Mesenchymal stem cell (in vitro differentiated cells and primary cell): Measurements from ENCODE around the gene CAPN9.
A peak's percentile ranks its signal among the peaks of the same experiment; 100 is the strongest.

Experiments
- DNase-seq: peaks from one replicate; pipeline ENCODE4 v3.0.0-alpha.2; 2013
- H2AFZ ChIP-seq: one replicate; pipeline ENCODE4 v1.6.1; 2013; ENCODE audit warnings: low read depth, mild to moderate bottlenecking, control low read depth, inconsistent platforms, low read length, moderate library complexity
- H2AK5ac ChIP-seq: 2 replicates; pipeline ENCODE4 v1.6.1; 2013; ENCODE audit warnings: low read length, moderate library complexity, mild to moderate bottlenecking, inconsistent platforms; ENCODE audit not compliant: severe bottlenecking
- H2BK120ac ChIP-seq: one replicate; pipeline ENCODE4 v1.6.1; 2013; ENCODE audit warnings: low read depth, mild to moderate bottlenecking, inconsistent platforms, low read length, moderate library complexity
- H2BK12ac ChIP-seq, 2 experiments: one replicate each; pipeline ENCODE4 v1.6.1; 2013; ENCODE audit warnings: inconsistent platforms in 2 of 2, low read length in 2 of 2, mild to moderate bottlenecking in 2 of 2, moderate library complexity in 2 of 2, control low read depth in 1 of 2
- H2BK15ac ChIP-seq: one replicate; pipeline ENCODE4 v1.6.1; 2013; ENCODE audit warnings: mild to moderate bottlenecking, low read depth, inconsistent platforms; ENCODE audit not compliant: poor library complexity, severe bottlenecking
- H2BK5ac ChIP-seq: 2 replicates; pipeline ENCODE4 v1.6.1; 2013; ENCODE audit warnings: low read depth, mild to moderate bottlenecking, low read length, control low read depth, inconsistent platforms; ENCODE audit not compliant: poor library complexity, severe bottlenecking
- H3K14ac ChIP-seq, 2 experiments: one replicate each; pipeline ENCODE4 v1.6.1; 2013; ENCODE audit warnings: inconsistent platforms in 2 of 2, low read length in 2 of 2, control low read depth in 1 of 2, mild to moderate bottlenecking in 1 of 2, moderate library complexity in 1 of 2
- H3K18ac ChIP-seq, 2 experiments: one replicate each; pipeline ENCODE4 v1.6.1; 2013; ENCODE audit warnings: inconsistent platforms in 2 of 2, low read length in 2 of 2, control low read depth in 1 of 2, low read depth in 1 of 2, mild to moderate bottlenecking in 1 of 2
- H3K23ac ChIP-seq, 2 experiments: one replicate each; pipeline ENCODE4 v1.6.1; 2013; ENCODE audit warnings: inconsistent platforms in 2 of 2, low read length in 2 of 2, mild to moderate bottlenecking in 2 of 2, moderate library complexity in 2 of 2, control low read depth in 1 of 2
- H3K27ac ChIP-seq: 2 replicates; pipeline ENCODE4 v1.5.1; 2013; ENCODE audit warnings: mild to moderate bottlenecking, moderate library complexity, low read length, control low read depth, inconsistent platforms; ENCODE audit not compliant: poor library complexity, severe bottlenecking
- H3K27me3 ChIP-seq, 2 experiments: 2 replicates each; pipeline versions ENCODE4 v1.6.1 to v1.7.0; 2013; ENCODE audit warnings: low read length in 2 of 2, mild to moderate bottlenecking in 2 of 2, moderate library complexity in 2 of 2, control low read depth in 1 of 2, inconsistent platforms in 1 of 2; ENCODE audit not compliant: control insufficient read depth in 1 of 2, insufficient read depth in 1 of 2
- H3K36me3 ChIP-seq, 2 experiments: 2 replicates each; pipeline versions ENCODE4 v1.6.1 to v1.7.0; 2013; ENCODE audit warnings: low read length in 2 of 2, control low read depth in 1 of 2, inconsistent platforms in 1 of 2, low read depth in 1 of 2, mild to moderate bottlenecking in 1 of 2; ENCODE audit not compliant: insufficient read depth in 2 of 2, control insufficient read depth in 1 of 2
- H3K4ac ChIP-seq, 2 experiments: one replicate each; pipeline ENCODE4 v1.6.1; 2013; ENCODE audit warnings: inconsistent platforms in 2 of 2, low read length in 2 of 2, mild to moderate bottlenecking in 2 of 2, moderate library complexity in 2 of 2, control low read depth in 1 of 2, low read depth in 1 of 2
- H3K4me1 ChIP-seq: 2 replicates; pipeline ENCODE4 v1.6.1; 2013; ENCODE audit warnings: low read depth, low read length, control low read depth; ENCODE audit not compliant: control insufficient read depth, insufficient read depth
- H3K4me2 ChIP-seq: 2 replicates; pipeline ENCODE4 v1.6.1; 2013; ENCODE audit warnings: low read length, mild to moderate bottlenecking, inconsistent platforms; ENCODE audit not compliant: poor library complexity, severe bottlenecking
- H3K4me3 ChIP-seq, 2 experiments: 2 replicates each; pipeline versions ENCODE4 v1.5.1 to v1.7.0; 2013; ENCODE audit warnings: low read length in 2 of 2, mild to moderate bottlenecking in 2 of 2, control low read depth in 1 of 2, low read depth in 1 of 2; ENCODE audit not compliant: insufficient read depth in 1 of 2
- H3K79me1 ChIP-seq: replicated peaks from 2 replicates; pipeline ENCODE4 v1.6.1; 2013; ENCODE audit warnings: mild to moderate bottlenecking, control low read depth, low read length, inconsistent platforms; ENCODE audit not compliant: poor library complexity, severe bottlenecking
- H3K9ac ChIP-seq: 2 replicates; pipeline ENCODE4 v1.7.0; 2013; ENCODE audit warnings: mild to moderate bottlenecking, low read length, moderate library complexity
- H3K9me3 ChIP-seq: 2 replicates; pipeline ENCODE4 v1.7.0; 2013; ENCODE audit warnings: mild to moderate bottlenecking, low read length; ENCODE audit not compliant: control insufficient read depth
- H4K8ac ChIP-seq: one replicate; pipeline ENCODE4 v1.6.1; 2013; ENCODE audit warnings: inconsistent platforms, mild to moderate bottlenecking, low read length, moderate library complexity
- H4K91ac ChIP-seq: one replicate; pipeline ENCODE4 v1.6.1; 2013; ENCODE audit warnings: mild to moderate bottlenecking, low read length, inconsistent platforms
- WGBS: methylation state at CpG from one replicate; pipeline ENCODE4 v1.1.7; 2013; ENCODE audit warnings: mixed read lengths; 5-methylcytosine and 5-hydroxymethylcytosine counted together

CAPN9 gene

DNA sequence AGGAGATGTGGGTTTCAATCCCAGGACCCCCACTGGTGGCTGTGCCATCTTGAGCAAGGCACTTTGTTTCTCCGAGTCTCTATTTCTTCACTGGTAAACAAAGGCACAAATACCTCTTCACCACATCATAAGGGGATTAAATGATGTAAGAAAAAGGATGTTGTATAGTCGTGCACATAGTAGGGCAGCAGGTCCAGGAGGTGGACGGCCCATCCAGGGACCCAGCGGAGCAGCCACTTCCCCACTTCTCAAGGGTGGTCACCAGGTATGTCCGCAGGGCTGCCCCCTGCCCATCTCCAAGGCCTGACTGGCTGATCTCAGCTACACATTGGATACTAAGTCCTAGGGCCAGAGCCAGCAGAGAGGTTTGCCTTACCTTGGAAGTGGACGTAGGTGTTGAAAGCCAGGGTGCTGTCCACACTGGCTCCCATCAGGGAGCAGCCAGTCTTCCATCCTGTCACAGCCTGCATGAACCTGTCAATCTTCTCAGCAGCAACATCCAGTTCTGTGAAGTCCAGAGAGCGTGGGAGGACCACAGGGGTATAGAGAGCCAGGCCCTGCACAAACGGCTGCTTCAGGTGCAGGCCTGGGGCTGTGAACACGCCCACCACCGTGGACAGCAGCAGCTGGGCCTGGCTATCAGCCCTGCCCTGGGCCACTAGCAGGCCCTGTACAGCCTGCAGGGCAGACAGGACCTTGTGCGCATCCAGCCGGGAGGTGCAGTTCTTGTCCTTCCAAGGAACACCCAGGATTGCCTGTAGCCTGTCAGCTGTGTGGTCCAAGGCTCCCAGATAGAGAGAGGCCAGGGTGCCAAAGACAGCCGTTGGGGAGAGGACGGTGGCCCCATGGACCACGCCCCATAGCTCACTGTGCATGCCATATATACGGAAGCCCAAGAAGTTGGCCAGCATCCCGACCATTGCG lies 37.3 kb upstream of the CAPN9 start:
- Histone ChIP-seq H3K4ac (no peak overlapping the region), H3K18ac (peak overlapping the region in 1 of 2 experiments; percentile 49), H2BK5ac (no peak overlapping the region), H3K36me3 (no peaks in the 10 kb centered on the region), H3K9me3 (no peaks in the 10 kb centered on the region), H4K91ac (peak overlapping the region; percentile 11), H3K4me3 (peak overlapping the region in 1 of 2 experiments; percentile 27), H2AK5ac (no peak overlapping the region), H3K4me2 (no peak overlapping the region), H3K23ac (no peak overlapping the region), H2BK15ac (no peak overlapping the region), H2BK120ac (no peak overlapping the region), H4K8ac (no peak overlapping the region), H3K4me1 (peaks cover 11% of the 10 kb centered on the region), H3K27ac (no peak overlapping the region), H2BK12ac (no peak overlapping the region), H3K9ac (no peak overlapping the region), H3K14ac (no peak overlapping the region), H2AFZ (no peak overlapping the region), H3K27me3 (peaks cover 11 to 23% of the 10 kb centered on the region in 2 experiments), H3K79me1 (no peaks in the 10 kb centered on the region)
- no peak for DNase-seq
- WGBS = 82% methylated on average over 17 of the region's 18 CpGs

DNA sequence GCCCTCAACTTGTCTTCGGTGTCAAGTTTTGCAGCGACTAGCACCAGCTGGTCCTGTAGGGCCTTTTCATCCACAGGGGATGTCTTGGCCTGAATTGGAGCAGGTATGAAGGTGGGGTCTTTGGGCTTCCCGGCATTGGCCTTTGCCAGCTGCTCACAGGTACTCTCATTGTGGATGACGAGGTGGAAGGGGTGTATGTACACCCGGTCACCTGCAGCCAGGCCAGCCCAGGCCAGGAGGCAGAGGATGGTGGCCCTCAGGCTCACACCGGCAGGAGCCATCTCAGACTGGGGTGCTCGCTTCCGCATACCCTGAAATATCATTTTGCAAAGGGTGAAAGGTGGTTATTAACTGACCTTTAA lies 36.7 kb upstream of the CAPN9 start:
- Histone ChIP-seq H2BK5ac (no peak overlapping the region), H2BK12ac (no peak overlapping the region), H2AK5ac (no peak overlapping the region), H3K4me3 (no peak overlapping the region), H3K27me3 (peaks cover 11 to 23% of the 10 kb centered on the region in 2 experiments), H3K14ac (no peak overlapping the region), H2AFZ (no peak overlapping the region), H4K91ac (no peak overlapping the region), H3K27ac (no peak overlapping the region), H2BK120ac (no peak overlapping the region), H3K23ac (no peak overlapping the region), H3K4me1 (peaks cover 11% of the 10 kb centered on the region), H3K4me2 (no peak overlapping the region), H2BK15ac (no peak overlapping the region), H3K18ac (no peak overlapping the region), H3K36me3 (no peaks in the 10 kb centered on the region), H3K9me3 (no peaks in the 10 kb centered on the region), H3K9ac (no peak overlapping the region), H4K8ac (no peak overlapping the region), H3K4ac (no peak overlapping the region), H3K79me1 (no peaks in the 10 kb centered on the region)
- 91% methylated on average over 8 of the region's 8 CpGs for WGBS
- DNase-seq = no peak

DNA sequence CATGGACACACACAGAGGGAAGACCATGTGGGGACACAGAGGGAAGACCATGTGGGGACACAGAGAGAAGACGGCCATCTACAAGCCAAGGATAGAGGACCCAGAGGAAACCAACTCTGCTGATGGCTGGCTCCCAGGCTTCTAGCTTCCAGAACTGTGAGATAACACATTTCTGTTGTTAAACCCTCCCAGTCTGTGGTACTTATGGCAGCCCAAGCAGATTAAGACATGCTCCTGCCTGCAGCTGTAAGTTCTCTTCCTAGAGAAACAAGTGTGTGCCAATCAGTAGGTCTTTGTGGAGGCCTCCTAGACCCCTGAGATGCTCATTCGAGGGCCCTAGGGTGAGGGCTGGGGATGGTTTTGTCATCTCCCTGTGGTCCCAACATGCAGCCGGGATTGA lies 35.9 kb upstream of the CAPN9 start:
- Histone ChIP-seq H2BK15ac (no peak overlapping the region), H3K4me1 (peaks cover 11% of the 10 kb centered on the region), H3K79me1 (no peaks in the 10 kb centered on the region), H3K4me3 (no peak overlapping the region), H3K14ac (no peak overlapping the region), H3K18ac (no peak overlapping the region), H3K23ac (no peak overlapping the region), H2BK5ac (no peak overlapping the region), H2BK12ac (no peak overlapping the region), H2AK5ac (no peak overlapping the region), H4K8ac (no peak overlapping the region), H3K27ac (no peak overlapping the region), H4K91ac (no peak overlapping the region), H3K27me3 (peaks cover 11 to 19% of the 10 kb centered on the region in 2 experiments), H3K4me2 (no peak overlapping the region), H3K36me3 (no peaks in the 10 kb centered on the region), H3K9ac (no peak overlapping the region), H3K9me3 (no peaks in the 10 kb centered on the region), H2AFZ (no peak overlapping the region), H2BK120ac (no peak overlapping the region), H3K4ac (no peak overlapping the region)
- DNase-seq = no peak
- WGBS = 85% methylated on average over 3 of the region's 3 CpGs

DNA sequence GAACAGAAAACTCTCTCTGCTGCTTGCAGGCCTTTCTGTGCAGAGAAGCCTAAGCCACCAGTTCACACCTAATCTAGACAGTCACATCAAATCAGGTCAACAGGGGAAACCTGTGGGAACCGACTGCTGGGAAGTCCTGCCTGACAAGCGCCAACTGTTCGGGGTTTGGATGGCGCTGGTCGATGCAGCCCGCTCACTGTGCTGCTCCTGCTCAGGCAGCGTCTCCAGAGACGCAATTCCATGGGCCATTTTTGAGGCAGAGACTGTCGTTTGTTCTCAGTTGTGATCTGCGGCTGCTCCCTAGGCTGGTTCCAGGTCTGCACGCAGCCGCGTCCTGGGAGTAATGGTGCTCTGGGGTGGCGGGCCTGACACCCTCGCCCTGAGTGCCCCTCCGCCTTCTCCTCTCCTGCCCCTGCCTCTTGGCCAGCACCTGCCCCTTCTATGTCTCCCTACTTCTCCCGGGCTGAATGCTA lies 34.7 kb upstream of the CAPN9 start:
- WGBS = 90% methylated on average over 17 of the region's 17 CpGs
- Histone ChIP-seq H4K91ac (no peak overlapping the region), H3K4ac (no peak overlapping the region), H3K79me1 (no peaks in the 10 kb centered on the region), H3K9ac (no peak overlapping the region), H4K8ac (no peak overlapping the region), H2AK5ac (no peak overlapping the region), H3K14ac (peak overlapping the region in 1 of 2 experiments; percentile 9), H3K4me3 (no peak overlapping the region), H3K4me2 (no peak overlapping the region), H2BK12ac (peak overlapping the region in 1 of 2 experiments; percentile 15), H3K18ac (no peak overlapping the region), H2BK5ac (no peak overlapping the region), H3K9me3 (no peaks in the 10 kb centered on the region), H3K36me3 (no peaks in the 10 kb centered on the region), H2AFZ (no peak overlapping the region), H3K27ac (no peak overlapping the region), H3K23ac (no peak overlapping the region), H2BK120ac (no peak overlapping the region), H3K27me3 (peaks cover 7 to 14% of the 10 kb centered on the region in 2 experiments), H3K4me1 (peaks cover 11% of the 10 kb centered on the region), H2BK15ac (no peak overlapping the region)
- DNase-seq = no peak
